HCT116 (cell line): ENCODE data around the gene RAMAC. TPM values are rescaled to one million over a fixed set of nuclear protein-coding genes. Genes with fewer than 3 reads are reported as not detected.
A peak's percentile ranks its signal among the peaks of the same experiment; 100 is the strongest.

Source experiments
- ATAC-seq: fragments of 200-7000 bp; cut with Tn5 transposase; 2 replicates; pipeline ENCODE4 v1.9.1; 2020; ENCODE audit warnings: mild to moderate bottlenecking, moderate library complexity
- BruUV-seq: library from RNA; stranded (reverse); fragments of 400-500 nt; replicated peaks from 2 replicates; lab custom pipeline; 2021; lab: Mats Ljungman, UMichigan
- CTCF ChIA-PET: fragments of 300-600 bp; sonication (Branson Sonifier 250); formaldehyde crosslinking; loops from one replicate; lab custom pipeline; 2021; ENCODE audit warnings: antibody characterized with exemption; lab: Charles Lee
- POLR2A ChIA-PET: fragments of 300-600, 350-600 bp; sonication (Branson Sonifier 250); formaldehyde crosslinking; loops from one replicate; lab custom pipeline; 2021; ENCODE audit warnings: antibody characterized with exemption; lab: Charles Lee
- RAD21 ChIA-PET, 2 experiments: fragments of 300-600 bp; sonication (Branson Sonifier 250); formaldehyde crosslinking; loops; one replicate each; lab custom pipeline; 2023; ENCODE audit warnings: low total read pairs in 2 of 2; ENCODE audit not compliant: uncharacterized antibody in 2 of 2, unreplicated experiment in 2 of 2, low non-redundant PET in 1 of 2; lab: Charles Lee
- DNase-seq: peaks from one replicate; pipeline ENCODE4 v3.0.0-alpha.2; 2010; ENCODE audit warnings: low read depth, low spot score
- H2AFZ ChIP-seq: fragments of 200-600 bp; shearing (Covaris generic), sonication (generic); 2 replicates; pipeline ENCODE4 v1.6.1; 2017; ENCODE audit warnings: low read depth, mixed run types, mixed read lengths, antibody characterized with exemption, low read length; ENCODE audit not compliant: poor library complexity, severe bottlenecking
- H3K27ac ChIP-seq: 2 replicates; pipeline ENCODE4 v1.5.1; 2012; ENCODE audit warnings: low read depth, low read length
- H3K27me3 ChIP-seq: fragments of 200-600 bp; sonication (generic); 2 replicates; pipeline ENCODE4 v1.6.1; 2016; ENCODE audit warnings: mixed run types, low read length, mixed read lengths; ENCODE audit not compliant: insufficient read depth
- H3K36me3 ChIP-seq, 2 experiments: fragments of 200-500 bp in 1 of 2; fragments of 200-600 bp in 1 of 2; sonication (Bioruptor generic) in 1 of 2; sonication (generic) in 1 of 2; 2 replicates each; pipeline versions ENCODE4 v1.5.1 to v1.6.1; 2014 to 2016; ENCODE audit warnings: low read length in 2 of 2, inconsistent platforms in 1 of 2, mixed read lengths in 1 of 2, mixed run types in 1 of 2; ENCODE audit not compliant: insufficient read depth in 2 of 2, control insufficient read depth in 1 of 2
- H3K4me1 ChIP-seq, 2 experiments: fragments of 200-600 bp in 1 of 2; sonication (generic) in 1 of 2; 2 replicates each; pipeline versions ENCODE4 v1.5.1 to v1.6.1; 2012 to 2017; ENCODE audit warnings: low read length in 2 of 2, inconsistent platforms in 1 of 2, mild to moderate bottlenecking in 1 of 2, mixed read lengths in 1 of 2, mixed run types in 1 of 2, moderate library complexity in 1 of 2; ENCODE audit not compliant: insufficient read depth in 2 of 2, control insufficient read depth in 1 of 2
- H3K4me2 ChIP-seq: fragments of 200-600 bp; sonication (generic); 2 replicates; pipeline ENCODE4 v1.6.1; 2017; ENCODE audit warnings: mixed run types, low read length, mixed read lengths
- H3K4me3 ChIP-seq, 2 experiments: fragments of 200-600 bp in 1 of 2; sonication (generic) in 1 of 2; replicated peaks in 1 of 2; 2 replicates each; pipeline ENCODE4 v1.5.1; 2011 to 2016; ENCODE audit warnings: low read length in 2 of 2, control low read depth in 1 of 2, low read depth in 1 of 2, mild to moderate bottlenecking in 1 of 2, mixed read lengths in 1 of 2, mixed run types in 1 of 2
- H3K79me2 ChIP-seq: fragments of 200-600 bp; sonication (generic); 2 replicates; pipeline ENCODE4 v1.6.1; 2017; ENCODE audit warnings: mild to moderate bottlenecking, mixed run types, low read length, moderate library complexity, mixed read lengths; ENCODE audit not compliant: insufficient read depth
- H3K9ac ChIP-seq: fragments of 200-600 bp; sonication (generic); 2 replicates; pipeline ENCODE4 v1.6.1; 2016; ENCODE audit warnings: low read length, mixed read lengths
- H3K9me2 ChIP-seq: fragments of 200-600 bp; sonication (generic), shearing (Covaris generic); 2 replicates; pipeline ENCODE4 v1.6.1; 2017; ENCODE audit warnings: mixed run types, mild to moderate bottlenecking, moderate library complexity; ENCODE audit not compliant: insufficient read depth
- H3K9me3 ChIP-seq, 2 experiments: fragments of 200-500 bp in 1 of 2; fragments of 200-600 bp in 1 of 2; sonication (Bioruptor generic) in 1 of 2; sonication (generic) in 1 of 2; 2 replicates each; pipeline ENCODE4 v1.6.1; 2014 to 2017; ENCODE audit warnings: low read length in 2 of 2, mixed read lengths in 2 of 2, inconsistent platforms in 1 of 2, low read depth in 1 of 2, mild to moderate bottlenecking in 1 of 2, mixed run types in 1 of 2, moderate library complexity in 1 of 2; ENCODE audit not compliant: control insufficient read depth in 1 of 2, insufficient read depth in 1 of 2
- H4K20me1 ChIP-seq: fragments of 200-600 bp; sonication (generic), shearing (Covaris generic); 2 replicates; pipeline ENCODE4 v1.6.1; 2017; ENCODE audit warnings: mixed run types, mild to moderate bottlenecking, moderate library complexity; ENCODE audit not compliant: insufficient read depth
- CBX3 ChIP-seq: IDR thresholded peaks from 2 replicates; pipeline ENCODE4 v1.6.1; 2012; ENCODE audit warnings: low read depth
- CEBPB ChIP-seq: IDR thresholded peaks from 2 replicates; pipeline ENCODE4 v1.6.1; 2012; ENCODE audit warnings: low read depth
- ELF1 ChIP-seq: IDR thresholded peaks from 2 replicates; pipeline ENCODE4 v1.6.1; 2012; ENCODE audit warnings: low read depth, borderline replicate concordance
- JUND ChIP-seq: IDR thresholded peaks from 2 replicates; pipeline ENCODE4 v1.6.1; 2012
- POLR2A ChIP-seq: IDR thresholded peaks from 2 replicates; pipeline ENCODE4 v1.7.0; 2011; ENCODE audit warnings: borderline replicate concordance; ENCODE audit not compliant: insufficient read depth, insufficient read length; ENCODE audit errors: extremely low read depth
- RAD21 ChIP-seq: IDR thresholded peaks from 2 replicates; pipeline ENCODE4 v1.6.1; 2012; ENCODE audit warnings: low read depth, mild to moderate bottlenecking
- SP1 ChIP-seq: IDR thresholded peaks from 2 replicates; pipeline ENCODE4 v1.6.1; 2012; ENCODE audit warnings: low read depth
- SRF ChIP-seq: IDR thresholded peaks from 2 replicates; pipeline ENCODE4 v1.6.1; 2012; ENCODE audit warnings: low read depth
- YY1 ChIP-seq: IDR thresholded peaks from 2 replicates; pipeline ENCODE4 v1.6.1; 2011; ENCODE audit warnings: low read length, low read depth, moderate library complexity, mild to moderate bottlenecking; ENCODE audit not compliant: insufficient replicate concordance; ENCODE audit errors: extremely low read depth
- intact Hi-C: fragments of 100-400 bp; cut with micrococcal nuclease; formaldehyde crosslinking; loops from 2 replicates; pipeline ENCODE4 v1.10.0; 2022
- total RNA-seq: library from RNA; stranded (reverse); gene quantifications from one replicate; pipeline ENCODE4 v1.2.1, GENCODE V29; 2021; ENCODE audit not compliant: unreplicated experiment
- TF ChIP-seq, protein P1 (sequence below): IDR thresholded peaks from 2 replicates; pipeline ENCODE4 v1.6.1; 2011; ENCODE audit warnings: mild to moderate bottlenecking, low read length, moderate library complexity; ENCODE audit not compliant: insufficient replicate concordance; ENCODE audit errors: extremely low read depth

RAMAC gene
- total RNA-seq, 1 experiment from 2014 or later, result 16.5 TPM

DNA sequence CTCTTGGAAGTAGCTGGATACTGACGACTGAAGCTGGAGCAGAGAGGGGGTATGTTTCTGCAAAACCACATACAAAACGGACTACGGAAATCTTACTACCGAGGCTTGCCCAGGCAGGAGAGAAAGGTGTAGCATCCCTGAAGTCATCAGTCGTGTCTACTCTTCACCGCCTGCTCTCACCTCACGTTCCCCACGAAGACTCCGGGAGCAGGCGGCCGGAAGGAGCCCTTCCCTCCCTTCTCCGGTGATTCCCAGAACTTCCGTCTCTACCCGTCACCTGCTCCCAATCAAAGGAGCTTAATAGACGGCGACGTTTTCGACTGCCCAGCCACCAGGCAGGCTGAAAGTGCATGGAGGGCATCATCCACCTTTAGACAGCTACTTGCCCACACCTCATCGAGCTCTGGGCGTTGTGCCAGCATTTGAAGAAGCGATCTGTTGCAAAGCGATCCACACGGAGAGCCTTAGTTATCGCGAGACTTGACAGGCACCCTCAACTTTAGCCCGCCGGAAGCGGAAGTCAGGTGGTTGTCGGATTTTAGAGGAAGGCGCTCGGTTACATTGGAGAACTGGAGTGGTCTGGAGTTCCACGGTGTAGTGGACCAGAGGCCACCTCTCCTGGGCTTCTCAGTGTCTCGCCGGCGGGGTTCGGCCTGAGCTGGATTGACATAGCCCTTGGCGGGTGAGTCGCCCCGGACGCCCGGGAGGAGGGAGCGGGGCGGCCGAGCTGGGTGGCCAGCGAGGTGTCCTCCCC is at the start of gene RAMAC (continued):
- TF ChIP-seq, protein P1, sequence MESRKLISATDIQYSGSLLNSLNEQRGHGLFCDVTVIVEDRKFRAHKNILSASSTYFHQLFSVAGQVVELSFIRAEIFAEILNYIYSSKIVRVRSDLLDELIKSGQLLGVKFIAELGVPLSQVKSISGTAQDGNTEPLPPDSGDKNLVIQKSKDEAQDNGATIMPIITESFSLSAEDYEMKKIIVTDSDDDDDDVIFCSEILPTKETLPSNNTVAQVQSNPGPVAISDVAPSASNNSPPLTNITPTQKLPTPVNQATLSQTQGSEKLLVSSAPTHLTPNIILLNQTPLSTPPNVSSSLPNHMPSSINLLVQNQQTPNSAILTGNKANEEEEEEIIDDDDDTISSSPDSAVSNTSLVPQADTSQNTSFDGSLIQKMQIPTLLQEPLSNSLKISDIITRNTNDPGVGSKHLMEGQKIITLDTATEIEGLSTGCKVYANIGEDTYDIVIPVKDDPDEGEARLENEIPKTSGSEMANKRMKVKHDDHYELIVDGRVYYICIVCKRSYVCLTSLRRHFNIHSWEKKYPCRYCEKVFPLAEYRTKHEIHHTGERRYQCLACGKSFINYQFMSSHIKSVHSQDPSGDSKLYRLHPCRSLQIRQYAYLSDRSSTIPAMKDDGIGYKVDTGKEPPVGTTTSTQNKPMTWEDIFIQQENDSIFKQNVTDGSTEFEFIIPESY, result peak; percentile 93
- TF ChIP-seq SP1, result no peak
- TF ChIP-seq ELF1, result peak; percentile 23; the same call in 1 of the 2 replicates
- TF ChIP-seq JUND, result no peak
- TF ChIP-seq POLR2A, result no peak
- no peak for TF ChIP-seq CBX3

- TF ChIP-seq POLR2A (no peak), RAD21 (no peak), CEBPB (no peak), SRF (no peak), JUND (no peak), YY1 (no peak)
- TF ChIP-seq, all 23 proteins: peak for 0
- POLR2A ChIA-PET, result no interaction called here
- Histone ChIP-seq H2AFZ (no peak overlapping the region), H3K27ac (no peak overlapping the region), H3K4me3 (no peak overlapping the region), H3K36me3 (no peaks in the 10 kb centered on the region), H3K27me3 (no peaks in the 10 kb centered on the region), H3K4me1 (peaks cover 0 to 3% of the 10 kb centered on the region in 2 experiments; a peak in 2 of 4 replicates), H3K79me2 (no peaks in the 10 kb centered on the region), H3K9me3 (no peaks in the 10 kb centered on the region), H4K20me1 (no peaks in the 10 kb centered on the region), H3K4me2 (no peak overlapping the region), H3K9me2 (no peaks in the 10 kb centered on the region), H3K9ac (no peak overlapping the region)
- ATAC-seq, result no peak
- DNase-seq, result no peak
- RAD21 ChIA-PET, result no interaction called here
- BruUV-seq, result no TSS peak
- intact Hi-C loops, result no loop called here
- CTCF ChIA-PET, result no interaction called here
These were observed 48.9 kb upstream of the RAMAC start for GRCh38 chr15:82936966-82937711.
